GM21825 (cell line): ENCODE results near the gene LZTFL1.

Experiments
- ATAC-seq: cut with Tn5 transposase; IDR thresholded peaks from one replicate; pipeline ENCODE4 v1.9.1; 2021; ENCODE audit warnings: mild to moderate bottlenecking, moderate library complexity; ENCODE audit not compliant: unreplicated experiment

The LZTFL1 gene, protein sequence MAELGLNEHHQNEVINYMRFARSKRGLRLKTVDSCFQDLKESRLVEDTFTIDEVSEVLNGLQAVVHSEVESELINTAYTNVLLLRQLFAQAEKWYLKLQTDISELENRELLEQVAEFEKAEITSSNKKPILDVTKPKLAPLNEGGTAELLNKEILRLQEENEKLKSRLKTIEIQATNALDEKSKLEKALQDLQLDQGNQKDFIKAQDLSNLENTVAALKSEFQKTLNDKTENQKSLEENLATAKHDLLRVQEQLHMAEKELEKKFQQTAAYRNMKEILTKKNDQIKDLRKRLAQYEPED

GRCh38 chr3:45841757-45842491, at the start of gene LZTFL1:
LZTFL1 (minus strand) TSS chr3:45842119; CDS start chr3:45841991, 128 bp downstream.
- ATAC-seq = peak; percentile 81

GRCh38 chr3:45890405-45890804, 48.5 kb upstream of the LZTFL1 start:
- ATAC-seq = no peak

- no peak for ATAC-seq
Measured at GRCh38 chr3:45889337-45889736, 47.4 kb upstream of the LZTFL1 start.

DNA sequence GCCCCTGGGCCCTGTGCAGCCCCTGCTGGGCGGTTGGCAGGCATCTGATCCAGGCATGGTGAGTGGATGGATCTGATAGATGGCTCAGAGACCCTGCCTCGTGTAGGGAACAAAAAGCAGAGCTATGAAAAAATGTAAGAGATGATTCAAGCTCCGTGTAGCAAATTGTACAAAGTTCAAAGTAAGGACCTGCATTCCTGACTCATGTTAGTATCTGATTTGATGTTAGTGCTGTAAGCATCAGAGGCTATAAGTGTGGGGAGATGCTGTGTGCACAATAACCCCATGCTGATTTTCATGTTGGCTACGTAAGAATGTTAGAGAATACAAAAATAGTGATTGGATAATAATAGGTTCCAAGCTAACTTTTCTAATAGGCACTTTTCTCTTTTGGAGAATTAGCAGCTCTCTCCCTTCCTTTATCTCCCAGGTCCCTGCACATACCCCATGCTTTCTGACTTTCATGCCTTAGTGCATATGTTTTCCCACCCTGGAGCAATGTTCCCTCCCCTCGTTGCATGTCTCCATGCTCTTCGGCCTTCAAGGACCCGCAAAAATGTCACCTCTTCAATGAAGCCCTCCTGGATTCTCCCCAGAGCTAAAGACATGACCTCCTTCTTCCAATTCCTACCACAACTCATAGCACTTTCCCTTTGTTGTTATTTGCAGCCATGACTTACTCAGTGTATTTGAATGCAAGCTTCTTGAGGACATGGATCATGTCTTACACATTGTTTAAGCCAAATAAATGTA, 46.0 kb upstream of the LZTFL1 start:
- ATAC-seq = no peak

DNA sequence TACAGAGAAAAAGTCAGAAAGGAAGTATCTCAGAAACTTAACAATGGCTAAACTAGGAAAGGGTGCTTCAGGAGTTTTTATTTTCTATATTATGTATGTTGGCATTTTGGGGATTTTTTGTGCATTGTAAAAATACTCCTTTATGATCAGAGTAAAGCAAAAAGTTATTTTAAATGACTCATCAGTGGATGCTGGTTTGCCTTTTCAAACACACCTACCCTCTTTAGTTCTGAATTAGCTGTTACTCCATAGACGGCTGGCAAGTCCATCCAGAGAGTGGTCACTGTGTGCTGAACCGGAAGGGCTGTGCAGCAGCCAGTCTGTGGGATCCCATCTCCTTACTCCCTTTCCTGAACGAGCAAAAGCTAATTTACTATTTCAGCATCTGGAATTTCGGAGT, 45.4 kb upstream of the LZTFL1 start:
- no peak for ATAC-seq

DNA sequence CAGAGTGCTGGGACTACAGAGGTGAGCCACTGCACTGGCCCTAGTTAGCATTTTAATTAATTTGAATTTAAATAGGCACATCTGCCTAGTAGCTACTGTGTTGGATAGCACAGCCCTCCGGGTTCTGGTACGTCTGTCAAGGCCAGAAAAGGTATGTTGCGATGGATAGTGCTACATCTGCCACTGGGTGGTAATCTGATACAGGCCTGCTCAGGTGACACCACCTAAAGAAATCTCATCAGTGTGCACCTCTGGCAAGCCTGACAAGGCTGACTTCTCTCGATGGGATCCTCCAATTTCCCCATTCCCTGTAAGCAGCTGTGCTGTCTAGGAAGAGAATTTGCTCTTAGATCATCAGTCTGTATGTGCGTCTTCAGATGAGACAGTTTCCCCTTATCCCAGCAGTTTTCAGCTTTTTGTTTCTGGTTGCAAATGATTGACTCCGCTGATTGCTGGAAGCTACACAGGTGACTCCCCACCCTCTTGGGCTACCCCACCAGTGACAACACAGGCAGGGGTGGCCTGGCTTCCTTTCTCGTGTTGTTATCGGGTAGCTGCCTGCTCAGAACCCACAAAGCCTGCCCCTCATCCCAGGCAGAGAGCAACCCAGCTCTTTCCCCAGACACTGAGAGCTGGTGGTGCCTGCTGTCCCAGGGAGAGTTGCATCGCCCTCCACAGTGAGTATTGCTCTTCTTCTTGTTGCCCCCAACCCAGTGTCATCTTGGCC, 44.2 kb upstream of the LZTFL1 start, which contains the start of gene CCR9:
Gene CCR9 (plus strand): TSS at position 565 of the 727 bp plus-strand sequence. CDS start 8,391 bp downstream, outside the sequence.
- no peak for ATAC-seq

GRCh38 chr3:45884368-45885201, 42.7 kb upstream of the LZTFL1 start:
- ATAC-seq = no peak

- ATAC-seq = no peak
Measured at GRCh38 chr3:45881078-45882022, 39.4 kb upstream of the LZTFL1 start.

DNA sequence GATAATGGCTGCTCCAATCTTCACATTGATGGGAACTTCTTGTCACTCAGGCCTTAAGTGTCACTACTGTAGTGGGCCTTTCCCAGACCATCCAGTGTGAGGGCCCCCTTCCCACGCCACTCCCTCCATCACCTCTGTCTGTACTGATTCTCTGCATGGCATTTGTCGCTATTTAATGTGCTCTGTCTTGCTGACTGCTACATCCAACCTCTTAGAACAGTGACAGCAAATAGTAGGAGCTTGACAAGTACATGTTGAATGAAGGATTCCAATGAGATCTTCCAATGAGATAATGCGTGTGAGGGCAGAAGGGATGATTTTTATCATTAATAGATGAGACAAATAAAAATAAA, 38.8 kb upstream of the LZTFL1 start:
- ATAC-seq = no peak

DNA sequence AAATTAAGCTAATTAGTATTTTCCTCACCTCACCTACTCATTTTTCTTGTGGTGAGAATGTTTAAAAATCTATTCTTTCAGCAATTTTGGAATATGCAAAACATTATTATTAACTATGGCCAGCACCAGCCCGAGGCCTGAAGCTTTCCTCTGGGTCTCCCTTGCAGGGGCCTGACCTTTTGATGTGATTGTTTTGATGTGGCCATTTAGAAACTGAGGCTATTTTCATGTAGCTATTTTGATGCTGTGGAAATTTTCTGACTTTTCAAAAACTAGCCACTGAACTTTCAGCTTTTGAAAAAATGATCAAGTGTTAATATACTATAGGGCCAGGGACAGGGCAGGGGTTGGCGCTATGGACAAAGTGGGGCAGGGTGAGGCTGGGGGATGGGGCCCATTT, 36.2 kb upstream of the LZTFL1 start:
- ATAC-seq = no peak

DNA sequence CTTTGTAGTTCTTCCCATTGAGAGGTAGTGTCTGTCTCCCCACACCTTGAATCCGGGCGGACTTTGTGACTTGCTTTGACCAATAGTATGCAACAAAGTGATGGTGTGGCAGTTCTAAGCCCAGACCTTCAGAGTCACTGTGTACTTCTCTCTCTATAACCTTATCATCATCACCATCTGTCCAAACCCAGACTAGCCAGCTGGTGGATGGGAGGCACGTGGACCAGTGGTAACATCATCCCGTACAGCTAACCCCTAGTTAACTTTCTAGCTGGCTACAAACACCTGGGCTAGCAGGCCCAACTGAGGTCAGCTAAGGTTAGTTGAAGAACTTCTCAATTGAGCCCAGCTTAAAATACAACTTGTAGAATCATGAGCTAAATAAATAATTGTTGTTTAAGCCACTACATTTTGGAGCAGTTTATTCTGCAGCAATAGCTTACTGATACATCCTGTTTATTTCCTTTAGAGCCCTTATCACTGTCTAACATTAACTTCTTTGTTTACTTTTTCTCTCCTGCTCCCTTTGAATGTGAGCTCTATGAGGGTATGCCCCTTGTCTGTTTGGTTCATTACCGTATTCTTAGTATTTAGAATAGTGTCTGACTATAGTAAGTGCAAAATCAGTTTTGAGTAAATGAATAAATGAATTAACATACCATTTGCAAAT, 32.9 kb upstream of the LZTFL1 start:
- no peak for ATAC-seq

- ATAC-seq = no peak
Measured at GRCh38 chr3:45873638-45874037, 31.7 kb upstream of the LZTFL1 start.

GRCh38 chr3:45873036-45873435, 31.1 kb upstream of the LZTFL1 start:
- no peak for ATAC-seq

GRCh38 chr3:45872569-45872968, 30.6 kb upstream of the LZTFL1 start:
- no peak for ATAC-seq

DNA sequence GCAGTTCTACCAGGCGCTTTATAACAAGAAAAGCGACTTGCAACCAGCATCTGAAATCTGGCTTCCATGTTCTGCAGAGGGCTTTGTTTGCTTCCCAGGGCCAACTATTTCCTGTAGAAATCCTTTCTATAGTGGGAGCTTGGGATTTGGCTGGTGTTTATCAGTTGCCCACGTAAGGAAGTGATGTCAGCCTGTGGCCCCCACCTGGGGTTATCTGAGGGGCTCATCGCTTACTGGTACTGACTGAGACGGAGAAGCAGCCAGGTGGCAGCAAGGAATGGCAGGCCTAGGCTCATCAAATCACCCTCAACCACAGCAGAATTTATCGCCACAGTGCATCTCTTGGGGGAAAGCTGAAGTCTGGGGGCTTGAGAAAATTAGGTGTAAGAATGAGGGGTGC, 29.9 kb upstream of the LZTFL1 start:
- no peak for ATAC-seq

- ATAC-seq = no peak
Measured at GRCh38 chr3:45870099-45870498, 28.2 kb upstream of the LZTFL1 start.

DNA sequence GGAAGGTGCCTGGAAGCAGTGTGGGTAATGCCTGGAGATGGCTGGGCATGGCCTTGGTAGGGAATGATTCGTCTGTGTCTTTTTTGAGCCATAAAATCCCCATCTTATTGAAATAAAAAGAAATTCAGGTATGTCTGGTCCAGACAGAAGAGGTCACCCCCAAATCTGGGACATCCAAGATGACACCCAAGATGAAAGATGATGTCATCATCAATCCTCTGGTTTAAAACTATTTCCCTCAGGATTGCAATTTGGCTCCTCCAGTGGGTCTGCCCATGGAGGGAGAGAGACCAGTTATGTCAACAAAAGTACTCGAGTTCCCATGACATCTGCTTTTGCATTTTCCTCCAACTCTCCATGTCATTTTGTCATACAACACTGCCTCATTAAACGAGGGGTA, 27.7 kb upstream of the LZTFL1 start:
- no peak for ATAC-seq

- ATAC-seq = no peak
Measured at GRCh38 chr3:45868650-45869049, 26.7 kb upstream of the LZTFL1 start.

DNA sequence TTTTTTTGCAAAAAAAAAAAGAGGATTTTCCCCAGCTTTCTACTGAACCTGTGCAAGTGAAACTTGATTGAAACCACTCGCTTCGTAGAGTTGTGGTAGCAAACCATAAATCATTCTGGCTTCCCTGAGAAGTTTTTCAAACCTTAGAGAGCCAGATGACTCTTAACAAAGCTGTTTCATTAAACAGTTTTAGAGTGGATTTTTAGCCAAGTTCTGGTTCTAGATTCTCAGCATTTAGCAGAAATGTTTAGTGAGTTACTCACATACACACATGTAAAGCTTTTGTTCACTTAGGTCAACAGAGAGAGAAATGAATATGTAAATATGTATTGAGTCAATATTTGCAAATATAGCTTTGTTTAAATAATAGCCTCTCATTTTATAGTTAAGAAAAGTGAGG, 26.3 kb upstream of the LZTFL1 start:
- ATAC-seq = no peak
